HEK293T (cell line): Measurements from ENCODE around the gene HEATR9.

ENCODE experiments used
- ARNT ChIP-seq: fragments of 450-650 bp; IDR thresholded peaks from 2 replicates; pipeline ENCODE4 v1.6.1; 2017; ENCODE audit warnings: mild to moderate bottlenecking
- BHLHE40 ChIP-seq: fragments of 450-650 bp; IDR thresholded peaks from 2 replicates; pipeline ENCODE4 v1.6.1; 2016; ENCODE audit warnings: mild to moderate bottlenecking, moderate library complexity, borderline replicate concordance
- ELF4 ChIP-seq: fragments of 450-650 bp; IDR thresholded peaks from 2 replicates; pipeline ENCODE4 v1.6.1; 2017; ENCODE audit warnings: antibody characterized with exemption
- NFRKB ChIP-seq: fragments of 450-650 bp; IDR thresholded peaks from 2 replicates; pipeline ENCODE4 v1.6.1; 2016; ENCODE audit warnings: mild to moderate bottlenecking, moderate library complexity
- SP1 ChIP-seq: fragments of 450-650 bp; IDR thresholded peaks from 2 replicates; pipeline ENCODE4 v1.6.1; 2017
- ZNF384 ChIP-seq: fragments of 450-650 bp; IDR thresholded peaks from 2 replicates; pipeline ENCODE4 v1.6.1; 2016

DNA sequence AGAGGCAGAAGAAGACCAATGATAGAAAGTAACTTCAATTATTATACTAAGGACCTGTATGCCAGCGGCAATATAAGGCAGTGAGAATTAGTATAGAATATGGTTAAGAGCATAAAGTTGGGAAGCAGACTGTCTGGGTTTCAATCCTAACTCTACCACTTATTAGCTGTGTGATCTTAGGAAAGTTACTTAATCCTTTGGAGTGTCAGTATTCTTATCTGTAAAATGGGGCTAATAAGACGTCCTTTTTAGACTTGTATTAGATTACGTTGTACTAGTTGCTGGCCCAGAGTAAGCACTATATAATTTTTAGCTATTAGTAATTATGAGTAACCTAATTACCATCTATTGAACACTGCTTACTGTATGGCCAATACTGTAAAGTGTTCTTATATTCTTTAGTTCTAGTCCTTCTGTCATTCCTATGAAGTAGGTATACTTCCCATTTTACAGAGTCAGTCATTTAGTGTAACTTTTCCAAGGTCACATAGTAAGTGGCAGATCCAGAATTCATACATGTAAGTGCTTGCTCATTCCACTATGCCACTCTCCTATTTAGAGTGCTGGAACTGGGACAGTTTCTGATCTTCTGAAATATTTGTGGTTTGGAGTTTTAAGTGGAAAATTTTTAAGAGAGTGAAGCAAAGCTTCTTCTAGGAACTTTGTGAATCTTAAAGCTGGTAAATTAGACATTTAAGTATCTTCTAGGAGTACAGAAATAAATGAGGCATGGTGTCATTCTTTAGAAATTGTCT lies 22.5 kb downstream of the HEATR9 start:
- no peak for TF ChIP-seq NFRKB
- TF ChIP-seq BHLHE40: no peak
- TF ChIP-seq SP1: no peak
- no peak for TF ChIP-seq ARNT
- TF ChIP-seq ELF4: no peak
- TF ChIP-seq ZNF384: no peak
